PC-3 (cell line): ENCODE results near the gene VTI1B. TPM values are rescaled to one million over a fixed set of nuclear protein-coding genes. Genes with fewer than 3 reads are reported as not detected.

Source experiments
- ATAC-seq: fragments of 200-7000 bp; cut with Tn5 transposase; 2 replicates; pipeline ENCODE4 v1.9.1; 2020; ENCODE audit warnings: mild to moderate bottlenecking, moderate library complexity
- BruUV-seq: library from RNA; stranded (reverse); fragments of 400-500 nt; replicated peaks from 2 replicates; lab custom pipeline; 2021; lab: Mats Ljungman, UMichigan
- CTCF ChIA-PET: fragments of 300-600 bp; sonication (Branson Sonifier 250); formaldehyde crosslinking; loops from one replicate; lab custom pipeline; 2022; ENCODE audit warnings: antibody characterized with exemption; lab: Charles Lee
- POLR2A ChIA-PET: fragments of 300-600 bp; sonication (Branson Sonifier 250); formaldehyde crosslinking; loops from one replicate; lab custom pipeline; 2022; ENCODE audit warnings: antibody characterized with exemption; ENCODE audit not compliant: unreplicated experiment; lab: Charles Lee
- DNase-seq: peaks from one replicate; pipeline ENCODE4 v3.0.0-alpha.2; 2015
- H2AFZ ChIP-seq: fragments of 300-600 bp; sonication (generic); 2 replicates; pipeline ENCODE4 v1.6.0; 2016; ENCODE audit warnings: antibody characterized with exemption, low read length
- H3F3A ChIP-seq: fragments of 300-600 bp; sonication (generic); one replicate; pipeline ENCODE4 v1.6.0; 2017; ENCODE audit warnings: antibody characterized with exemption, low read length, control low read depth, mild to moderate bottlenecking; ENCODE audit not compliant: unreplicated experiment
- H3K27ac ChIP-seq: fragments of 300-600 bp; sonication (generic); 2 replicates; pipeline ENCODE4 v1.5.1; 2016; ENCODE audit warnings: mild to moderate bottlenecking, low read length
- H3K27me3 ChIP-seq: fragments of 300-600 bp; sonication (generic); 2 replicates; pipeline ENCODE4 v1.6.1; 2016; ENCODE audit warnings: low read length, mixed read lengths
- H3K36me3 ChIP-seq: fragments of 300-600 bp; sonication (generic); 2 replicates; pipeline ENCODE4 v1.6.1; 2016; ENCODE audit warnings: low read depth, mixed run types, low read length, mixed read lengths
- H3K4me1 ChIP-seq: fragments of 300-600 bp; sonication (generic); 2 replicates; pipeline ENCODE4 v1.5.1; 2016; ENCODE audit warnings: low read length; ENCODE audit not compliant: insufficient read depth
- H3K4me2 ChIP-seq: fragments of 300-600 bp; sonication (generic); 2 replicates; pipeline ENCODE4 v1.6.0; 2016; ENCODE audit warnings: low read length
- H3K4me3 ChIP-seq: fragments of 300-600 bp; sonication (generic); 2 replicates; pipeline ENCODE4 v1.5.1; 2016; ENCODE audit warnings: mild to moderate bottlenecking, low read length, mixed read lengths
- H3K79me2 ChIP-seq: fragments of 300-600 bp; sonication (generic); 2 replicates; pipeline ENCODE4 v1.6.1; 2017; ENCODE audit warnings: low read length, mixed read lengths
- H3K9ac ChIP-seq: fragments of 300-600 bp; sonication (generic); 2 replicates; pipeline ENCODE4 v1.6.0; 2016; ENCODE audit warnings: mild to moderate bottlenecking, low read length
- H3K9me2 ChIP-seq: fragments of 300-600 bp; sonication (generic); replicated peaks from 2 replicates; pipeline ENCODE4 v1.6.1; 2016; ENCODE audit warnings: mixed run types, low read length, mixed read lengths
- H3K9me3 ChIP-seq: fragments of 300-600 bp; sonication (generic); 2 replicates; pipeline ENCODE4 v1.6.1; 2016; ENCODE audit warnings: low read length, mixed read lengths
- H4K20me1 ChIP-seq: fragments of 300-600 bp; sonication (generic); 2 replicates; pipeline ENCODE4 v1.6.1; 2016; ENCODE audit warnings: low read length, mixed read lengths
- EZH2 ChIP-seq: fragments of 300-600 bp; sonication (generic); IDR thresholded peaks from one replicate; pipeline ENCODE4 v1.6.1; 2017; ENCODE audit warnings: antibody characterized with exemption, mild to moderate bottlenecking, low read length; ENCODE audit not compliant: unreplicated experiment
- EZH2phosphoT487 ChIP-seq: fragments of 300-600 bp; sonication (generic); IDR thresholded peaks from 2 replicates; pipeline ENCODE4 v1.6.1; 2018; ENCODE audit warnings: mild to moderate bottlenecking, antibody characterized with exemption, low read length, borderline replicate concordance
- intact Hi-C: fragments of 100-400 bp; cut with micrococcal nuclease; formaldehyde crosslinking; loops from 2 replicates; pipeline ENCODE4 v1.9.0; 2023
- total RNA-seq: library from RNA; depleted of rRNA; stranded (reverse); fragments of >200 nt; gene quantifications from 2 replicates; pipeline ENCODE4 v1.2.3, GENCODE V29; 2014
- TF ChIP-seq, protein P1 (sequence below): fragments of 300-600 bp; sonication (generic); conservative IDR thresholded peaks from 2 replicates; pipeline ENCODE4 v1.5.1; 2017; ENCODE audit warnings: antibody characterized with exemption, low read depth, mild to moderate bottlenecking, low read length

The VTI1B gene
- total RNA-seq, 1 experiment from 2014 or later, result 93.8 TPM

- POLR2A ChIA-PET, result interaction anchor here (0.6 to 0.8 kb wide), 3 partner anchors 9 to 51 kb away, joined by 3 to 8 read pairs (median 7); no protein-coding TSS in a partner anchor
- BruUV-seq, result TSS peak; percentile 4
These were observed 51.3 kb downstream of the VTI1B start for GRCh38 chr14:67623114-67623513.

GRCh38 chr14:67622675-67623074 is 51.8 kb downstream of the VTI1B start:
- TF ChIP-seq, protein P1, sequence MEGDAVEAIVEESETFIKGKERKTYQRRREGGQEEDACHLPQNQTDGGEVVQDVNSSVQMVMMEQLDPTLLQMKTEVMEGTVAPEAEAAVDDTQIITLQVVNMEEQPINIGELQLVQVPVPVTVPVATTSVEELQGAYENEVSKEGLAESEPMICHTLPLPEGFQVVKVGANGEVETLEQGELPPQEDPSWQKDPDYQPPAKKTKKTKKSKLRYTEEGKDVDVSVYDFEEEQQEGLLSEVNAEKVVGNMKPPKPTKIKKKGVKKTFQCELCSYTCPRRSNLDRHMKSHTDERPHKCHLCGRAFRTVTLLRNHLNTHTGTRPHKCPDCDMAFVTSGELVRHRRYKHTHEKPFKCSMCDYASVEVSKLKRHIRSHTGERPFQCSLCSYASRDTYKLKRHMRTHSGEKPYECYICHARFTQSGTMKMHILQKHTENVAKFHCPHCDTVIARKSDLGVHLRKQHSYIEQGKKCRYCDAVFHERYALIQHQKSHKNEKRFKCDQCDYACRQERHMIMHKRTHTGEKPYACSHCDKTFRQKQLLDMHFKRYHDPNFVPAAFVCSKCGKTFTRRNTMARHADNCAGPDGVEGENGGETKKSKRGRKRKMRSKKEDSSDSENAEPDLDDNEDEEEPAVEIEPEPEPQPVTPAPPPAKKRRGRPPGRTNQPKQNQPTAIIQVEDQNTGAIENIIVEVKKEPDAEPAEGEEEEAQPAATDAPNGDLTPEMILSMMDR, result no peak
- TF ChIP-seq EZH2phosphoT487, result no peak
- TF ChIP-seq EZH2, result no peak
- Histone ChIP-seq H3K9me2 (no peaks in the 10 kb centered on the region), H3K79me2 (no peaks in the 10 kb centered on the region), H3K9ac (peak overlapping the region; percentile 43), H3K4me1 (peaks cover 31% of the 10 kb centered on the region), H3K27me3 (no peaks in the 10 kb centered on the region), H3F3A (no peaks in the 10 kb centered on the region), H4K20me1 (no peaks in the 10 kb centered on the region), H2AFZ (peak overlapping the region; percentile 85), H3K27ac (peak overlapping the region; percentile 80), H3K4me2 (peak overlapping the region; percentile 71), H3K36me3 (no peaks in the 10 kb centered on the region), H3K4me3 (peak overlapping the region; percentile 31; the same call in 1 of the 2 replicates), H3K9me3 (no peaks in the 10 kb centered on the region)
- intact Hi-C loops, result loop anchor here (1.0 kb wide), 1 partner anchor 45 kb away; no protein-coding TSS in a partner anchor
- ChIA-PET CTCF (interaction anchor here (1.0 to 1.5 kb wide), 4 partner anchors 44 to 263 kb away, joined by 4 to 11 read pairs (median 5); partner anchors contain the start of gene ATP6V1D), POLR2A (interaction anchor here (0.6 to 0.8 kb wide), 3 partner anchors 8 to 51 kb away, joined by 3 to 8 read pairs (median 7); no protein-coding TSS in a partner anchor)
- BruUV-seq, result no TSS peak
- ATAC-seq (peak; percentile 42), DNase-seq (peak; percentile 79)

More at GRCh38 chr14:67623114-67623513, 51.3 kb downstream of the VTI1B start:
- peak overlapping the region; percentile 85 for H2AFZ ChIP-seq
- peak; percentile 57 for DNase-seq
- H3F3A ChIP-seq, result no peaks in the 10 kb centered on the region
- no peaks in the 10 kb centered on the region for H3K79me2 ChIP-seq
- peak overlapping the region; percentile 71 for H3K4me2 ChIP-seq
- H3K9me3 ChIP-seq, result no peaks in the 10 kb centered on the region
- intact Hi-C loops, result loop anchor here (1.0 kb wide), 1 partner anchor 44 kb away; no protein-coding TSS in a partner anchor
- peak; percentile 1; the same call in 1 of the 2 replicates for ATAC-seq
- no peaks in the 10 kb centered on the region for H3K27me3 ChIP-seq
- no peaks in the 10 kb centered on the region for H3K9me2 ChIP-seq
- H3K9ac ChIP-seq, result peak overlapping the region; percentile 43
- peak overlapping the region; percentile 80 for H3K27ac ChIP-seq
- CTCF ChIA-PET, result interaction anchor here (1.0 to 1.5 kb wide), 4 partner anchors 44 to 263 kb away, joined by 4 to 11 read pairs (median 5); partner anchors contain the start of gene ATP6V1D
- H3K36me3 ChIP-seq, result no peaks in the 10 kb centered on the region
- TF ChIP-seq EZH2 (no peak), EZH2phosphoT487 (no peak)
- TF ChIP-seq, protein P1, result no peak
- H3K4me1 ChIP-seq, result peaks cover 31% of the 10 kb centered on the region
- no peaks in the 10 kb centered on the region for H4K20me1 ChIP-seq
- H3K4me3 ChIP-seq, result peak overlapping the region; percentile 31; the same call in 1 of the 2 replicates
